Measurements from ENCODE around the gene ZBTB20.

DNA sequence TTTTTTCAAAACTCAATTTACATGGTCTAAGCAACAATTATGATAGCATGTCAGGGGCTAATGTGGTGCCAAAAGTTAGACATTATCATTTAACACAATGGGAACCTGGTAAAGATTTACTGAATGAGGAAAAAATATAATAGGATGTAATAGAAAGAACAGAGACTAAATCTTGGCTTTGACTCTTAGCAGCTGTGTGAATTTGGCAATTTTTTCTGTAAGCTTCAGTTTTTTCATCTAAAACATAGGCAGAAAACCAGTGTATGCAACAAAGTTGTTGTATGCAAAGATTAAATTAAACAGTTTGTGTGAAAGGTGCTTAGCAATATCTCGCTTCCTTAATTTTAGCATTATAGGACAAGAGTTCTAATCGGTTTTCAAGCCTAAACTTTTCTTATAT, 57.6 kb downstream of the ZBTB20 start:
- TF ChIP-seq, protein P1, sequence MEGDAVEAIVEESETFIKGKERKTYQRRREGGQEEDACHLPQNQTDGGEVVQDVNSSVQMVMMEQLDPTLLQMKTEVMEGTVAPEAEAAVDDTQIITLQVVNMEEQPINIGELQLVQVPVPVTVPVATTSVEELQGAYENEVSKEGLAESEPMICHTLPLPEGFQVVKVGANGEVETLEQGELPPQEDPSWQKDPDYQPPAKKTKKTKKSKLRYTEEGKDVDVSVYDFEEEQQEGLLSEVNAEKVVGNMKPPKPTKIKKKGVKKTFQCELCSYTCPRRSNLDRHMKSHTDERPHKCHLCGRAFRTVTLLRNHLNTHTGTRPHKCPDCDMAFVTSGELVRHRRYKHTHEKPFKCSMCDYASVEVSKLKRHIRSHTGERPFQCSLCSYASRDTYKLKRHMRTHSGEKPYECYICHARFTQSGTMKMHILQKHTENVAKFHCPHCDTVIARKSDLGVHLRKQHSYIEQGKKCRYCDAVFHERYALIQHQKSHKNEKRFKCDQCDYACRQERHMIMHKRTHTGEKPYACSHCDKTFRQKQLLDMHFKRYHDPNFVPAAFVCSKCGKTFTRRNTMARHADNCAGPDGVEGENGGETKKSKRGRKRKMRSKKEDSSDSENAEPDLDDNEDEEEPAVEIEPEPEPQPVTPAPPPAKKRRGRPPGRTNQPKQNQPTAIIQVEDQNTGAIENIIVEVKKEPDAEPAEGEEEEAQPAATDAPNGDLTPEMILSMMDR (conservative IDR thresholded peaks at IDR 0.05), result no peak
- TF ChIP-seq EZH2 (IDR thresholded peaks at IDR 0.05; ENCODE audit: low read depth), result no peak

Data from PC-9 (cell line).